ENCODE results near the gene KCNMB2. TPM values are rescaled to one million over a fixed set of nuclear protein-coding genes. Genes with fewer than 3 reads are reported as not detected.

KCNMB2 gene
- total RNA-seq, 4 donors from 2014 or later: 0.82 TPM; not detected in 3

DNA sequence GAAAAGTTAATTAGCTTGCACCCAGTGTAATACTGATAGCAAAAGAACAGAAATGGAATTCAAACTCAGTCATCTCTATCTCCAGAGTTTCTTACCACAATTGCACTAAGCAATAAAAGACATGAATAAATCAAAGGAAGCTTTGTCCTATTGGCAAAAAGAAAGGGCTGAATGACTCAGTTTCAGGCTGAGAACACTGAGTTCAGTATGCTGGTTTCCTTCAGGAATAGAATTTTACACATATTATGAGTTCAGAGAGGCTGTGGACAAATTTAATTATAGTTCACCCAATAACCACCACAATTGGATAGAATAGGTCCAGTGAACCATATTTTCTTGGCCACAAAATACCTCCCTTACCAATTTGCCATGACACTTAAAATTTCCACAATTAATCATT is 249.7 kb downstream of the KCNMB2 start:
- no peak for DNase-seq
- H3K4me3 ChIP-seq: no peak overlapping the region
- intact Hi-C loops (cut with DNase I; ENCODE audit: low total_unique reads) (no loop called here), in situ Hi-C loops (cut with MboI; ENCODE audit: low pct_ligation_motif_present in 1 of 4, low pct_unique_long_range_greater_than_20kb in 1 of 4, low sequenced_read_pairs in 3 of 4) (no loop called here)
- no peak overlapping the region for H3K27ac ChIP-seq
- TF ChIP-seq POLR2A (IDR thresholded peaks at IDR 0.05): no peak
- no peak for TF ChIP-seq POLR2AphosphoS5 (IDR thresholded peaks at IDR 0.05)
- TF ChIP-seq, protein P1, sequence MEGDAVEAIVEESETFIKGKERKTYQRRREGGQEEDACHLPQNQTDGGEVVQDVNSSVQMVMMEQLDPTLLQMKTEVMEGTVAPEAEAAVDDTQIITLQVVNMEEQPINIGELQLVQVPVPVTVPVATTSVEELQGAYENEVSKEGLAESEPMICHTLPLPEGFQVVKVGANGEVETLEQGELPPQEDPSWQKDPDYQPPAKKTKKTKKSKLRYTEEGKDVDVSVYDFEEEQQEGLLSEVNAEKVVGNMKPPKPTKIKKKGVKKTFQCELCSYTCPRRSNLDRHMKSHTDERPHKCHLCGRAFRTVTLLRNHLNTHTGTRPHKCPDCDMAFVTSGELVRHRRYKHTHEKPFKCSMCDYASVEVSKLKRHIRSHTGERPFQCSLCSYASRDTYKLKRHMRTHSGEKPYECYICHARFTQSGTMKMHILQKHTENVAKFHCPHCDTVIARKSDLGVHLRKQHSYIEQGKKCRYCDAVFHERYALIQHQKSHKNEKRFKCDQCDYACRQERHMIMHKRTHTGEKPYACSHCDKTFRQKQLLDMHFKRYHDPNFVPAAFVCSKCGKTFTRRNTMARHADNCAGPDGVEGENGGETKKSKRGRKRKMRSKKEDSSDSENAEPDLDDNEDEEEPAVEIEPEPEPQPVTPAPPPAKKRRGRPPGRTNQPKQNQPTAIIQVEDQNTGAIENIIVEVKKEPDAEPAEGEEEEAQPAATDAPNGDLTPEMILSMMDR (IDR thresholded peaks at IDR 0.05): no peak
- no peak for TF ChIP-seq EP300 (IDR thresholded peaks at IDR 0.05; ENCODE audit: low read depth)
- H3K36me3 ChIP-seq: no peaks in the 10 kb centered on the region
- H3K9me3 ChIP-seq: no peaks in the 10 kb centered on the region
- H3K27me3 ChIP-seq: no peaks in the 10 kb centered on the region
- no peaks in the 10 kb centered on the region for H3K4me1 ChIP-seq

DNA sequence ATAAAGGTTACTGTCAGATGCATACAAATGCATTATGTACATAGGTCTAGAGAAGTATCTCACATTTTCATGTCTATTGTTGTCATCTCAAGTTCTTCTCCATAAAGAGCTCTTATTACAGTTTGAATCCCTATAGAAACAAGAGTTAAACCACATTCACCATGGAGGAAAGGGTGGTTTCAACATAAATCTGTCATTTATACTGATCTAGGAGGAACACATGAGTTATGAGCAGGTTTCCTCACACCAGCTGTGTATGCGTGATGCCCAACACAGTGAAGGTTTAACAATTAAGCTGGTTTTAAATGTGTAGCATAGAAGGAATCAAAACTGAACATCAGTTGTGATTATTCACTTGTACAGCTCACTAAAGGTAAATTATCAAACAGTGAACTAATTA is 251.7 kb downstream of the KCNMB2 start:
- 26 to 89% methylated on average over 1 of the region's 1 CpG for WGBS, 2 donors (ENCODE audit: low coverage in 1 of 2)
- TF ChIP-seq, protein P1 (IDR thresholded peaks at IDR 0.05): no peak
- TF ChIP-seq POLR2A (IDR thresholded peaks at IDR 0.05) (no peak), EP300 (IDR thresholded peaks at IDR 0.05; ENCODE audit: low read depth) (no peak), POLR2AphosphoS5 (IDR thresholded peaks at IDR 0.05) (no peak)
- in situ Hi-C loops (cut with MboI; ENCODE audit: low pct_ligation_motif_present in 1 of 4, low pct_unique_long_range_greater_than_20kb in 1 of 4, low sequenced_read_pairs in 3 of 4): no loop called here

DNA sequence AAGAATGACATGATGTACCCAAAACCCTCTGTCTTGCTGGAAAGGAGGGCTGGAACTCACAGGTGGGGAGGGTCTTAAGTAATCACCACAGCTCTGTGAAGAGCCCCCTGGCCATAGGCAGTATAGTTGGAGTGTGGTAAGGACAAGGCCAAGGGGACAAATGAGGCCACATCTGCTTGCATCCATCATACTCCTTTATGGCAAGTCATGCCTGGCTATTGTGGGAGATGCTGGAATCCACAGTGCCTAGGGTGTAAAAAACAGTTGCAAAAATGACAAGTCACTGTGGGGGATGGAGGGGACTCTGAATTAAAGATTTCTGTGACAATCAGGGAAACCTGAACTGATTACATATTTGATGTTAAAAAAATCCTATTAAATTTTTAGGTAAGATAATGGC is 258.5 kb downstream of the KCNMB2 start:
- intact Hi-C loops (cut with DNase I; ENCODE audit: low total_unique reads): no loop called here
- no peaks in the 10 kb centered on the region for H3K27me3 ChIP-seq
- no peak for DNase-seq
- no peaks in the 10 kb centered on the region for H3K4me1 ChIP-seq
- H3K27ac ChIP-seq: no peak overlapping the region
- in situ Hi-C loops (cut with MboI; ENCODE audit: low pct_ligation_motif_present in 1 of 4, low pct_unique_long_range_greater_than_20kb in 1 of 4, low sequenced_read_pairs in 3 of 4): no loop called here
- H3K4me3 ChIP-seq: no peak overlapping the region
- no peaks in the 10 kb centered on the region for H3K36me3 ChIP-seq
- no peaks in the 10 kb centered on the region for H3K9me3 ChIP-seq
- TF ChIP-seq POLR2AphosphoS5 (IDR thresholded peaks at IDR 0.05): no peak
- TF ChIP-seq, protein P1 (IDR thresholded peaks at IDR 0.05): no peak
- TF ChIP-seq EP300 (IDR thresholded peaks at IDR 0.05; ENCODE audit: low read depth): no peak
- no peak for TF ChIP-seq POLR2A (IDR thresholded peaks at IDR 0.05)

More for the DNA sequence above, 251.7 kb downstream of the KCNMB2 start:
- DNase-seq: no peak
- no peaks in the 10 kb centered on the region for H3K27me3 ChIP-seq
- H3K4me3 ChIP-seq: no peak overlapping the region
- H3K36me3 ChIP-seq: no peaks in the 10 kb centered on the region
- H3K9me3 ChIP-seq: no peaks in the 10 kb centered on the region
- H3K27ac ChIP-seq: no peak overlapping the region
- no peaks in the 10 kb centered on the region for H3K4me1 ChIP-seq
- intact Hi-C loops (cut with DNase I; ENCODE audit: low total_unique reads): no loop called here

DNA sequence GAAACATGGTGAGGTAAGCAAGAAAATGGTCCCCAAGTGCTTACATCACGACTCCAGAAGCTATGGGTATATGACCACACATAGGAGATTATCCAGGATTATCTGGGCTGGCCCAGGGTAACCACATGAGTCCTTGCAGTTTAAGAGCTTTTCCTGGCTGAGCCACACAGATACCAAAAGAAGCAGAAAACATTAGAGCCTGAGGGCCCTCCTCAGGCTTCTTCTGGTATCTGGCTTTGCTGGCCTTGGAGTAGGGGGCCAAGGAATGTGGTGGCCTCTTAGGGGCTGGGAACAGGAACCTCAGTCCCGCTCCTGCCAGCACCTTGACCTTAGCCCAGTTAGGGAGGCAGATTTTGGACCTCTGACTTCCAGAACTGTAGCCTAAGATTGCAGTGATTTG is 259.1 kb downstream of the KCNMB2 start:
- no peaks in the 10 kb centered on the region for H3K4me1 ChIP-seq
- intact Hi-C loops (cut with DNase I; ENCODE audit: low total_unique reads): no loop called here

More for the DNA sequence above, 259.1 kb downstream of the KCNMB2 start:
- WGBS, 2 donors (ENCODE audit: low coverage in 1 of 2): 60 to 65% methylated on average over 1 to 2 of the region's 2 CpGs
- TF ChIP-seq EP300 (IDR thresholded peaks at IDR 0.05; ENCODE audit: low read depth) (no peak), POLR2AphosphoS5 (IDR thresholded peaks at IDR 0.05) (no peak), POLR2A (IDR thresholded peaks at IDR 0.05) (no peak)
- TF ChIP-seq, protein P1 (IDR thresholded peaks at IDR 0.05): no peak
- Histone ChIP-seq H3K4me3 (no peak overlapping the region), H3K27me3 (no peaks in the 10 kb centered on the region), H3K27ac (no peak overlapping the region), H3K9me3 (no peaks in the 10 kb centered on the region), H3K36me3 (no peaks in the 10 kb centered on the region)
- in situ Hi-C loops (cut with MboI; ENCODE audit: low pct_ligation_motif_present in 1 of 4, low pct_unique_long_range_greater_than_20kb in 1 of 4, low sequenced_read_pairs in 3 of 4): no loop called here
- no peak for DNase-seq

Data from transverse colon (tissue), 4 donors.